Epithelial cell of prostate (primary cell): ENCODE data around the gene MTHFS.

ENCODE experiments used
- DNase-seq: peaks from one replicate; pipeline ENCODE4 v3.0.0-alpha.2; 2011; ENCODE audit warnings: low read depth, low spot score
- H3K27ac ChIP-seq: fragments of 450-650 bp; 2 replicates; pipeline ENCODE4 v1.5.1; 2017; ENCODE audit warnings: mild to moderate bottlenecking

The MTHFS gene

GRCh38 chr15:79881254-79881653 lies 15.6 kb downstream of the MTHFS start:
- no peak overlapping the region for H3K27ac ChIP-seq
- DNase-seq = no peak

- no peak overlapping the region for H3K27ac ChIP-seq
- DNase-seq = no peak
Observed at GRCh38 chr15:79878078-79878705, 18.6 kb downstream of the MTHFS start.

GRCh38 chr15:79875213-79875612 lies 21.6 kb downstream of the MTHFS start:
- H3K27ac ChIP-seq = no peak overlapping the region
- no peak for DNase-seq

- no peak overlapping the region for H3K27ac ChIP-seq
- DNase-seq = no peak
Observed at GRCh38 chr15:79874242-79874641, 22.6 kb downstream of the MTHFS start.

DNA sequence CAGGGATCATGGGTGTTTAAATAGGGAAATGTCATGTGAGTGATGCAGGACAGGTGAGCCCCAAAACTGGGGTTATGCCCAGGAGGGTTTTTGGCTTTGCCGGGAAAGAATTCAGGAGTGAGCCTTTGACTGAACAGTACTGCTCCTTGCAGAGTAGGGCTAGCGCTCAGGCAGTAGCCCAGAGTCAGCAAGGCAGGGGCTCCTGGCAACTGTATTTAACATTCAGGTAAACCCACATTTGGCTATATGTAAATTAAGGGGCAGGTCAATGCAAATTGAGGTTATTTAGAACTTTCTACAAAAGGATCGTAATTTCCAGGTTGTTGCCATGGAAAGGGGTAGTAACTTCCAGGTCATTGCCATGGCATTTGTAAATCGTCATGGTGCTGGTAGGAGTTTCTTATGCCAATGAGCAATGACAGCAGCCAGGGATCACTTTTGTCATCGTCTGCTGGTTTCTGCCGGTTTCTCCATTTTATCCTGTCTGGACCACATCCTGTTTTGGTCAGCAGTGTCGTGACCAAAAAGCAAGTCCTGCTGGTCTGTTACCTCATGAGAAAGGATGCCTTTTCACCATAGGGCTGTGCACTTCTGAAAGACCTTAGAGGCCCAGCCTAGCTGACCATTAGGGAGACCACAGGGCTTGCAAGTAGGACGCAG lies 24.3 kb downstream of the MTHFS start:
- no peak for DNase-seq
- H3K27ac ChIP-seq = no peak overlapping the region

DNA sequence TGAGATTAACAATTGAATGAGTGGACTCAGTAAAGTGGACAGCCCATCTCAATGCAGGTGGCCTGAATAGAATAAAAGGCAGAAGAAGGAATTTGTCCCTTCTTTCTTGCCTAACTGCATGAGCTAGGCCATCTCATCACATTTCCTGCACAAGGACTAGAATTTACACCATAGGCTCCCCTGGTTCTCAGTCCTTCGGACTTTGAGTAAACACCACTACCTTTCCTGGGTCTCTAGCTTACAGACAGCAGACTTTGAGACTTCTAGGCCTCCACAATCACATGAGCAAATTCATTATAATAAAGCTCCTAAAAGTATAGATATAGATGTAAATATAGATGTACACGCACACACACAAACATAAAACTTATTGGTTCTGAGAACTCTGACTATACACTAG lies 28.3 kb downstream of the MTHFS start:
- no peak for DNase-seq
- H3K27ac ChIP-seq = no peak overlapping the region

- peak overlapping the region; percentile 10 for H3K27ac ChIP-seq
- DNase-seq = peak; percentile 75
Observed at GRCh38 chr15:79863886-79864285, 32.9 kb downstream of the MTHFS start.

DNA sequence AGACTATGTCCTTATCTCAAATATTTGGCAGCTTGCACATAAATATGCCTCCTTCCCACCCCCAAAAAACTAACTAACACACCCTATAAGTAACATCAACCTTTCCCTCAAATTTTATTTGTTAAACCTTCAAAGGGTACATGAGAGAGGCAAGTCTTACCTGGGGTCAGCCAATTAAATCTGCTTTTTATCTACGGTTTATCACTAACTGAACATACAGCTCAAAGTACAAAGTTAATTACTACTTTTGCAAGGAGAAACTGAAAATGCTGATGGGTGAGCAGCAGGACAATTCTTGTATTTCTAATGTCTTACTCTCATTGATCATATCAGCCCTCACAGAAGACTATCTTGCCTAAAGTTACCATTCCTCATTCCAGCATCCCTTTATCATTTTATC lies 34.6 kb downstream of the MTHFS start:
- no peak overlapping the region for H3K27ac ChIP-seq
- DNase-seq = no peak

DNA sequence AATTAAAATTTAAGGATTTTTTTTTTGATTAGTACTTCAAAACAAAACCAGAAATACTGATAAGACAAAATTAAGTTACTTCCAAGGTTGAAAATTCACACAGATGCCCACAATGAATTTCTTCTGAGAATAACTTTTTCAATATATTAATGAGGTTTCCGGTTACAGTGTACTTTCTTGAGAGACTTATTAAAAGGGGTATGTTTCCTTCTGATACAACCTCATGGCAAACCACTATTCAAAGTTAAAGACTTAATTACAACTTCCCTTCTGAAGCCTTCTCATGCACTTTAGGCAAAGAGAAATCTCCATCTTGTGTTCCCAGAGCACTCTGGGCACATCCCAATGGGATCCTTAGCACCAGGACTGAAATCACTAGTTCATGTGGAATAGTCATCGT lies 36.2 kb downstream of the MTHFS start:
- no peak overlapping the region for H3K27ac ChIP-seq
- no peak for DNase-seq

- H3K27ac ChIP-seq = no peak overlapping the region
- DNase-seq = no peak
Observed at GRCh38 chr15:79858469-79858868, 38.3 kb downstream of the MTHFS start.

- no peak overlapping the region for H3K27ac ChIP-seq
- DNase-seq = peak; percentile 57
Observed at GRCh38 chr15:79853492-79854328, 43.1 kb downstream of the MTHFS start.

GRCh38 chr15:79849789-79850188 lies 47.0 kb downstream of the MTHFS start:
- no peak for DNase-seq
- no peak overlapping the region for H3K27ac ChIP-seq

DNA sequence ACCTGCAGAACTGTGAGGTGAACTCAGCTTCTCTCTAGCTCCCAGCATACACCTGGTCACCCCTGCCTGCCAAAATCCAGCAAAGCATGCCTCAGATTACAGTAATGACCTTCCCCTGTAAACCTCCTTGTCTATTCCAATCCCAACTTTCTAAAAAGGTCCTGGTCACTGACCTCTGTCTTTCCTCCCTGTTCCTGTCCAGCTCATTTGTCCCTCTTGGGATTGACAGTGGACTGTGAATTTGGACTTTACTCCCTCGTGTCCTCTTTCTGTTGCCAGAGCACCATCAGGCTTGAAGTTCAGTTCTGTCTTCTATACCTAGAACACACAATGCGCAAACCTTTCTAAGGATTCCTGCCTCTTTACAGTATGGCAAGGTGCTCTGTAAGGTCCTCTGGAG lies 50.3 kb downstream of the MTHFS start:
- DNase-seq = no peak
- H3K27ac ChIP-seq = no peak overlapping the region

GRCh38 chr15:79844221-79844620 lies 52.6 kb downstream of the MTHFS start:
- no peak overlapping the region for H3K27ac ChIP-seq
- no peak for DNase-seq

DNA sequence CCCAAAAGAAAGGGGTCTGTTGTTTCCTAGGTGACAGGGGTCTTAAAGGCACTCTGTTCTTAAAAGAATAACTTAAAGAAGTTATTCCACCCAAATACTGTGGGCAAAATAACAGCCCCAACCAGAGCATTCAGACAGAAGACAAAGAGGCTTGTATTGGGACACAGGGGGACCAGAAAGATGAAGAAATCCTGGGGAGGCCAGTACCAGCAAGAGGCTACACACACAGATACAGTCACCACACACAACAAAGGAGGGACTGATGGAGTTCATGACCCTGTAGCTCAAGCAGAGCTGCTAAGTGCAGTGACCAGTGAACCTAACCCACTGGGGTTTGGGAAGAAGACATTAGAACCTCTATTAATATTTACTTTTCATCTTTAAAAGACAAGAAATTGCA lies 59.0 kb downstream of the MTHFS start:
- no peak overlapping the region for H3K27ac ChIP-seq

GRCh38 chr15:79834495-79834894 lies 62.3 kb downstream of the MTHFS start:
- no peak for DNase-seq
- H3K27ac ChIP-seq = no peak overlapping the region

More for the DNA sequence above, 59.0 kb downstream of the MTHFS start:
- DNase-seq = no peak

DNA sequence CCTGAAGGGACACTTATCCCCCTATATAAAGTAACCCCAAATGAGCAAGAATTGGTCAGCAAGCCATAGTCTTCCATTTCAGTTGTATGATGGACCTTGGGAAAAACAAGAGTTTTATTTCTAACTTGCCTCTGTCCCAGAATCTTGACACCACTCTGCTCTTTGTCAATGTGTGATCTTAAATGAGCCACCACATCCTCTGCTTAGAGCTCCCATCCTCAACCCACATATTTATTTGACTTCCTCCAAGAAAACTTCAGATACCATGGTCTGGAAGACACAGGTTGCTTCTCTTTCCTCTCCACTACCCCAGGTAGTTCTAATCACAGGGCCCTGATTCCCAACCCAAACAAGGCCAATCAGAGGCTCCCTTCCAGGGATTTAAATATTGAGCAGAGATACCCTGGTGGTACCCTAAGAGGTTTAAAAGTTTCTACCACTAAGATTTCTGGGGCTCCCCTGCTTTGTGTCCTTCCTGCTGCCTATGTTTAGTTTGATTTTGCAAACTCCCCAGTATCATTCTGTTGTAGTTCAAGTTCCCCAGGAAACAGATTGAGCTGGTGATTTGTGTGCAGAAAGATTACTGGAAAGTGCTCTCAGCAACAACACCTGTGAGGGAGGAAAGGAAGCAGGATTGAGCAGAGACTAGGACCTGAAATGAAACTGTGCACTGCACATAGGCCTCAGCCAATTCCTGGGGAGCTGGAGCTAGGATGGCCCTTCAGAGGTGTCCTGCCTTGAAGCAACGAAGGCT lies 64.3 kb downstream of the MTHFS start:
- DNase-seq = no peak
- no peak overlapping the region for H3K27ac ChIP-seq

GRCh38 chr15:79831604-79832003 lies 65.2 kb downstream of the MTHFS start:
- no peak overlapping the region for H3K27ac ChIP-seq
- no peak for DNase-seq

DNA sequence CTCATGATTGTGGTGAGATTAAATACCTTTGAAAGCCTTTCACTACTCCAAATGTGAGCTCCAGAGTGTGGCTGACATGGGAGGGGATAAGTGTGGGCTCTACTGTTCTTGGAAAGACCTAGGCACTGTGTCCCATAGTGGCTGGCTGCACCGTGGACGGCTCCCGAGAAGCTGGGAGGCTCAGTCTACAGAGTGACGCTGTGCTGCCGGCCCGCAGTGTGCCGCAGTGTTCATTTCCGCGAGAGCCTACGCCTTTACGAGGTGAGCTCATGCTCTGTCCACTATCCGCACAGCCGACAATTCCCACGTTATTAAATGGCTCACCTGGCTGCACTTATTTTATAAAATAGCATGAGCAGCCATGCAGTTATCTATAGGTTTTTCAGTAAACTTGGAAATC lies 66.9 kb downstream of the MTHFS start:
- no peak for DNase-seq

DNA sequence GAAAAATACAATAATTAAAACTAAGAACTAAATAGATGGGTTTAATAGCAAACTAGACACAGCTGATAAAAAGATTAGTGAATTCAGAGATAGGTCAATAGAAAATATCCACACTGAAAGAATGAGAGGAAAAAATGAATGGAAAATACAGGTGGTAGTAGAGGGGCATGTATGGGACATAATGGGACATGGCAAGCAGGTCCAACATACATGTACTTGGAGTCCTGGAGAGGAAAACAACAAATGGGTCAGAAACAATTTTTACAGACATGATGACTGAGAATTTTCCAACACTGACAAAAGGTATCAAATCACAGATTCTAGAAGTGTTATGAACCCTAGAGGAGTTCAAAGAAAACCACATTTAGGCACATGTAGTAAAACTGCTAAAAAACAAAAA lies 68.4 kb downstream of the MTHFS start:
- H3K27ac ChIP-seq = no peak overlapping the region
- DNase-seq = no peak

More for the DNA sequence above, 66.9 kb downstream of the MTHFS start:
- H3K27ac ChIP-seq = no peak overlapping the region

GRCh38 chr15:79826800-79827199 lies 70.0 kb downstream of the MTHFS start:
- DNase-seq = no peak
- H3K27ac ChIP-seq = no peak overlapping the region
